HG02943 (cell line): ENCODE measurements around the gene SORCS1.

Experiments
- ATAC-seq: cut with Tn5 transposase; IDR thresholded peaks from one replicate; pipeline ENCODE4 v1.9.1; 2021; ENCODE audit warnings: mild to moderate bottlenecking, low read depth, moderate library complexity; ENCODE audit not compliant: unreplicated experiment

Gene SORCS1

GRCh38 chr10:106913348-106913747, 251.2 kb downstream of the SORCS1 start:
- no peak for ATAC-seq

- ATAC-seq: no peak
Observed at GRCh38 chr10:106911096-106911495, 253.4 kb downstream of the SORCS1 start.

- no peak for ATAC-seq
Observed at GRCh38 chr10:106910666-106911065, 253.8 kb downstream of the SORCS1 start.

GRCh38 chr10:106908225-106908624, 256.3 kb downstream of the SORCS1 start:
- no peak for ATAC-seq

GRCh38 chr10:106904209-106904608, 260.3 kb downstream of the SORCS1 start:
- no peak for ATAC-seq

GRCh38 chr10:106903180-106903579, 261.3 kb downstream of the SORCS1 start:
- no peak for ATAC-seq

GRCh38 chr10:106900016-106900652, 264.4 kb downstream of the SORCS1 start:
- ATAC-seq: no peak

GRCh38 chr10:106898446-106898845, 266.1 kb downstream of the SORCS1 start:
- no peak for ATAC-seq

- ATAC-seq: no peak
Observed at GRCh38 chr10:106897719-106898118, 266.8 kb downstream of the SORCS1 start.

GRCh38 chr10:106894692-106895091, 269.8 kb downstream of the SORCS1 start:
- no peak for ATAC-seq

GRCh38 chr10:106877574-106877973, 286.9 kb downstream of the SORCS1 start:
- ATAC-seq: no peak

GRCh38 chr10:106874604-106874889, 290.0 kb downstream of the SORCS1 start:
- ATAC-seq: no peak

- ATAC-seq: no peak
Observed at GRCh38 chr10:106873770-106874603, 290.5 kb downstream of the SORCS1 start.

- no peak for ATAC-seq
Observed at GRCh38 chr10:106872176-106872575, 292.3 kb downstream of the SORCS1 start.

- ATAC-seq: peak; percentile 52
Observed at GRCh38 chr10:106866244-106866845, 298.2 kb downstream of the SORCS1 start.

- no peak for ATAC-seq
Observed at GRCh38 chr10:106864031-106864430, 300.5 kb downstream of the SORCS1 start.

- ATAC-seq: no peak
Observed at GRCh38 chr10:106863549-106863948, 301.0 kb downstream of the SORCS1 start.

- no peak for ATAC-seq
Observed at GRCh38 chr10:106859892-106860652, 304.4 kb downstream of the SORCS1 start.

GRCh38 chr10:106857728-106858127, 306.8 kb downstream of the SORCS1 start:
- no peak for ATAC-seq

GRCh38 chr10:106857213-106857612, 307.3 kb downstream of the SORCS1 start:
- no peak for ATAC-seq
